ENCODE measurements around the gene KIZ.

DNA sequence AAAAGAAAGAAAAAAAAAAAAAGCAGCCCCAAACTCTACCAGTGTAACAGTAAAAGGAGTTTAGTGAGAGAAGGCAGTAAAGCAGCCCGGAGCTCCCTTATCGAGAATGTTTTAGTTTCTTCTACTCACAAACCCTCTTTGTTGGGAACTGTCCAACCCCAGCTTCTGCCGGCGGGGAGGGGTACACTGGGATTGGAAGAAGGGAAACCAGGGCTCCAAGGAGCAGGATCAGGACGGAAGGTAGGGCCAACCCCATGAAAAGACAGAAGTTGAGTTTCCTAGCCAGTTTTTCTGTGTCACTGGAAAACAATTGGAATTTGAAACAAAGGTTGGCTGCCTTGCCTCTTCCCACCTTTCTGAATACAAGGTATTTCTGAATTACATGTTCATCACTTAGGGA lies 66.0 kb downstream of the KIZ start:
- TF ChIP-seq CTCF (IDR thresholded peaks at IDR 0.05 in 2 of 3, conservative IDR thresholded peaks at IDR 0.05 in 1 of 3; ENCODE audit: borderline replicate concordance in 1 of 3, insufficient read depth in 1 of 3, low read depth in 2 of 3, low read length in 2 of 3) (no peak), JUND (IDR thresholded peaks at IDR 0.05) (no peak), REST (IDR thresholded peaks at IDR 0.05; ENCODE audit: low read depth) (no peak), SRF (IDR thresholded peaks at IDR 0.05; ENCODE audit: low read depth) (no peak), EZH2 (IDR thresholded peaks at IDR 0.05) (no peak), RAD21 (IDR thresholded peaks at IDR 0.05; ENCODE audit: low read depth) (no peak), SP1 (IDR thresholded peaks at IDR 0.05; ENCODE audit: low read depth) (no peak)
- TF ChIP-seq, protein P1, sequence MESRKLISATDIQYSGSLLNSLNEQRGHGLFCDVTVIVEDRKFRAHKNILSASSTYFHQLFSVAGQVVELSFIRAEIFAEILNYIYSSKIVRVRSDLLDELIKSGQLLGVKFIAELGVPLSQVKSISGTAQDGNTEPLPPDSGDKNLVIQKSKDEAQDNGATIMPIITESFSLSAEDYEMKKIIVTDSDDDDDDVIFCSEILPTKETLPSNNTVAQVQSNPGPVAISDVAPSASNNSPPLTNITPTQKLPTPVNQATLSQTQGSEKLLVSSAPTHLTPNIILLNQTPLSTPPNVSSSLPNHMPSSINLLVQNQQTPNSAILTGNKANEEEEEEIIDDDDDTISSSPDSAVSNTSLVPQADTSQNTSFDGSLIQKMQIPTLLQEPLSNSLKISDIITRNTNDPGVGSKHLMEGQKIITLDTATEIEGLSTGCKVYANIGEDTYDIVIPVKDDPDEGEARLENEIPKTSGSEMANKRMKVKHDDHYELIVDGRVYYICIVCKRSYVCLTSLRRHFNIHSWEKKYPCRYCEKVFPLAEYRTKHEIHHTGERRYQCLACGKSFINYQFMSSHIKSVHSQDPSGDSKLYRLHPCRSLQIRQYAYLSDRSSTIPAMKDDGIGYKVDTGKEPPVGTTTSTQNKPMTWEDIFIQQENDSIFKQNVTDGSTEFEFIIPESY (IDR thresholded peaks at IDR 0.05; ENCODE audit: extremely low read depth, insufficient replicate concordance, low read length) = no peak
